HG02852 (cell line): ENCODE measurements around the gene SLC28A3.
A peak's percentile ranks its signal among the peaks of the same experiment; 100 is the strongest.

Experiments used
- ATAC-seq: cut with Tn5 transposase; IDR thresholded peaks from one replicate; pipeline ENCODE4 v1.9.1; 2021; ENCODE audit warnings: mild to moderate bottlenecking, moderate library complexity; ENCODE audit not compliant: unreplicated experiment

SLC28A3 gene

DNA sequence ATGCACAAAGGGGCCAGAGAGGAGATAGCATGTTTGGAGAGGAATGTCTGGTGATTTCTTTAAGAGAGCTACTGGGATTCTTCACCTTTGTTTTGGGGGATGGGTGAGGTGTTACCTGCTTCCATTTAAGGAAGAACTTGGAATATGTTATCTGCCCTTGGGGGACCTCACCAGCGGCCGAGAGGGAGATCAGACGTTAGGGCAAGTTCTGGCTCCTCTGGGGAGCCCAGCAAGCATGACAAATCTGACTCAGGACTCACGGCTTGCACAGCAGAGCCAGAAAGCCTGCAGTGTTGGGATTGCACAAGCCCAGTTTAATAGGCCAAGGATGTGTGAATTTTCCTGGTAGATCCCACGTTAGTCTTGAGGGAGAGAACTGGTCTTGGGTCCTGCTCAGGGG is 40.3 kb downstream of the SLC28A3 start:
- no peak for ATAC-seq

DNA sequence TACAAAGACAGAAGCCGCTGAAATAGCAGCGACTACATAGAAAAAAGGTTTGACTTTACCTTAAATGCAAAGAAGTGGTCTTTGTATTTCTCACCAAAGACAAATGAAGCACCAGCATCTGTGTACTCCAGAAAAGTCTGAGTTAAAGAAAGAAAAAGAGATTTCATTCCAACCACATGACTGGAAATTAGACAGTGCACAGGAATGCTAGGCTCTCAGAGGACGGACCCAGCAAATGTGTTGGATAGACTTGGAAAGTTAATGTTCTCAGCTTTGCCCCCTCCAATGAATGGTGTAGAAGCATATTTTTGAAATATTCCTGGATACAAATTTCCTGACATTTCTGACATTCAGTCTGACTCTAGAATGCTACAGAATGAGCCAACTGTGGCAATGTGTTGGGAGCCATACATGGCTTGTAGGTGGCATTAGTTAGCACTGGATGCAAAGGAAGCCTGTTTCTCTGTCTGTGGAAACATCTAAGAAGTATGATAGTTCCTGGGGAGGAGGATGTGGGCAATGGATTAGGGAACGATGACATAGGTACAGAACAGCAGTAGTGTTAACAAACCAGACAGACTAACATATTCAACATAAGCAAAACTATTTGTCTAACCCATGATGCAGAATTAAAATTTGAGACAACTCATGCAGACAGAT is 43.3 kb downstream of the SLC28A3 start:
- no peak for ATAC-seq

DNA sequence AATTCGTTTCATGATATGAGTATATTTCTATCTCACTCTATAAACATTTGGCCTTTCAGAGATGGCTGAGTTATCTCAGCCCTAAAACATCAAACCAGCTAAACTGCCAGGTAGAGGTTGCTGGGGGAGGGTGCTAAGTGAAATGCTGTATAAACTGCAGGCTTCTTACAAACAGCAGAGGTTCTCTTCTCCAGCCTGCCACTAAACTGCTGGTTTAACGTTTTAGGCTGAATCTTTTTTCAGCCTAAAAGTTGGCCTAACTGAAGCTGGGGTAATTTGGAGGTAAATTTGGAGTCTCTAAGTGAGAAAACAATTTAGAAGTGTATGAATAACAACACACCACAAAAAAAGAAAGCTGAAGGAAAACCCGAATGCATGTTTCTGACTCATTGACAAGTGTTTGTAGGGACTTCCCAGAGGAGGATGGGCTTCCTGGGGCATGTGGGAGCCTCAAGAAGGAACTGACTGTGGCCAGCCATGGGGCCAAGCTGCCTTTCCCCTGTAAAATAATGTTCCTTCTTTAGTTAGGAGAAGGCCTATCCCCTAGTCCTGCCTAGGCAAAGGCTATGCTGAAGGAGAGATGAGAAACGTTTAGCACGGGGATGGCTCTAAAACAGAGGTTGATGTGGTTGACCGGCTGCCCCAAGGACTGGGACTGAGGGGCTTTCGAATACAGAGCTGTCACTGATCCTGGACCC is 44.3 kb downstream of the SLC28A3 start:
- peak; percentile 66 for ATAC-seq

DNA sequence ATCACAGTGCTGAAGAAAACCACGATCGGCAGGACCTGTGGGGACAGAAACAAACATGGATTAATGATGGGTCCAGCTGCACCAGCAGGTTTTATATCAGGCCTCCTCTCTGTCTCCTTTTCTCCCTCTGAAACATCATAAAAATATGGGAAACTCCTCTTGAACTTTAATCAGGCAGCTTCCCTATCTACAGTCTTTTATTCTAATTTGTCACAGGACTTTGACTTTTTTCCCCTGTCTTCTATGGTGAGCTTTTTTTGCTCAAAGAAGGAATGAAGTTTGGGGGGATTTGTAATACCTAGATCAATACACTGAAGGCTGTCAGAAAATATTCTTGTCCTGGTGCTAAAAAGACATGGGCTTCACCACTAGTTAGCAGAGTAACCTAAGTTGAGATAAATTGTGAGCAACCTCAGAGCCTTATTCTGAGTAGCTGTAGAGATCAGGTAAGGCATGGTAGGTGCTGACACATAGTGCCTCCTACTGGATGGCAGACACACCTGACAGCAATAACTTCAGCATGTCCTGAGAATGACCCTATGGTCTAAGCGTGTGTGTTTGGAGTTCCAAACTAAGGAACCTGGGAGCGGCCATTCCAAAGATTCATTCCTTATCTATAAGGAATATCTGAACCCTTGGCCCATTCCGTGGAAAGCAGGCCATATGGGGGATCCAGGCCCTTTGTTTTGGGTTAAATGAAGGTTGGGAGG is 46.2 kb downstream of the SLC28A3 start:
- ATAC-seq, result no peak

DNA sequence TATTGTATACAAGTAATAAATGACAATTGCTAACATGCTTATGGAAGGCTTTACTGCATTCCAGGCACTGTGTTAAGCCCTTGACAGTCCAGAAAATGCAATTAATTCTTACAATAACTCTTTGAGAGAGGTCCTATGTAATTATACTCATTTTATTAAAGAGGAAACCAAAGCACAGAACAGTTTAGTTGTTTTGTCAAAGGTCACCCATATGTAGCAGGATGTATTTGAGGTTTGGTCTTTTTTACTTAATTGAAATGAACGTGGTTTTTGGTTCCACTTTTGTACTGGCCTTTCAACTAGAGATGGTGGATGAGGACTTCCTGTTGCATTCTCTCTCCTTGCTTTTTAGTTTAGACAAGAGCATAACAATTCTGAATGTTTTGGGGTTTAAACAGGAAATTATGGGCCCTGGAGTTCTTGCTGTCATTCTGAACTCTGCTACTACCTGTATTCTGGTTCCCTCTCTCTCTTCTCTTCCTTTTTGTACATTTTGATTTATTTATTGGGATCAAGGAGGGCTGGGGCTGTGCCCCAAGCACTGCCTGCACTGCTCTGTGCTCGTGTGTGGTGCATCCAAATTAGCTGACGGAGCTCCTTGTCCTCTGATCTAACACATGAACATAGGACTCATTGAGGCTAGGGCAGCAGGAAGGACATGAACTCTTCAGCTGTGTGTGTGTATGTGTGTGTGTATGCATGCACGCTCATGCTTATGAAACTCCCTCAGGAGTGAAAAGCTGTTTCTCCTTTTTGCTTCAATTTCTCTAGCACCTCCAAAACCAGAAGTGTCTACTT is 47.4 kb downstream of the SLC28A3 start:
- ATAC-seq, result peak; percentile 54

DNA sequence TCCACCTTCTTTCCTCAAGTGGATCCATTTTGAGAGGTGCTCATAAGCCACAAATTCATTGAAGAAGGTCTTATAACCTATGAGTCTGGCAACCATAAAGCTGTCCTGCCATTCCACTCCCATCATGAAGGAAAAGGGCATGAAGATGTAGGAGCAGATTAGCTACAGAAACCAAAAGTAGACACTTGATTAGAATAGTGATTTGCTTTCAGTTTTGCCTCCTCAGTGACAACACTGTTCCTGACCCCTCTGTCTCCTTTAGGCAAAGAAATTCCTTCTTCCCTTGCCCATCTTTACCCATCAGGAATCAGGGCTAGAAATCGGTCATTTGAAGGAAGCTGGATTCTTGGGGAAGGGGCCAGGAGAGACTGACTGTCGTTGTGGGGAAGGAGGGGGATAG is 55.2 kb downstream of the SLC28A3 start:
- no peak for ATAC-seq

DNA sequence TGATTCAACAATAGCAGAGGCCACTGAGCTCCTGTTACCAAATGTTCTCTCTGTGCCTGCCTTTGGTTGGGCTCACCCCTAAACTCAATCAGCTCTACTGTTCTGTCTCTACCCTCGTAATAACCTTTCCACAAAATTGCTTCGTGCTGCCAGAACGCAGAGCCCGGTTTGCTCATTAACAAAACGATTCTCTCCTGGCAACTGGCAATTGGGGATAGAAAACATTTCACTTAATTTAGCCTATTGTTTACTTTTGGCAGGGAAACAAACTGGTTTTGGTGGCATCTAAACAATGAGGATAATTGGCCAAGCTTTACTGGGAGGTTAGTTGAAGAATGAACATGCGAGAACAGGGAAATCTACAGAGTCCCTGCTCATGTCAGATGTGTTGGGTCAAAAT is 56.6 kb downstream of the SLC28A3 start:
- ATAC-seq, result no peak

DNA sequence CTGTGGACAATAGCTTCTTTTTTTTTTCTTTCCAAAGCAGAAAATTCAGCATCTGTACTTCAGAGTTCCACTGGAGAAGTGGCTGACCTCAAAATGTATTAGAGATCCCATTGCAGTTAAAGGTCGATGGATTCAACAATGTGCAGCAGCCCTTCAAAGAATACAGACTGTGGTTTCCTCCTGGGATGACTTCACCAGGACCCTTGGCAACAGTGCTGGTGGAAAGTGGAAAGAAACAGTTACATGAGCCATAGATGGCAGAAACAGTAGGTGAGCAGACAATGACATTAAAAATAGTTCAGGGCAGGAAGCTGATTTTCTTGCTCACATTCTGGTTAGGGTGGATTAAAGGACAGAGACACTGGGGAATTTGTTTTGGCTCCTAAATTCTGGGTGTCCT is 62.4 kb downstream of the SLC28A3 start:
- ATAC-seq, result no peak

DNA sequence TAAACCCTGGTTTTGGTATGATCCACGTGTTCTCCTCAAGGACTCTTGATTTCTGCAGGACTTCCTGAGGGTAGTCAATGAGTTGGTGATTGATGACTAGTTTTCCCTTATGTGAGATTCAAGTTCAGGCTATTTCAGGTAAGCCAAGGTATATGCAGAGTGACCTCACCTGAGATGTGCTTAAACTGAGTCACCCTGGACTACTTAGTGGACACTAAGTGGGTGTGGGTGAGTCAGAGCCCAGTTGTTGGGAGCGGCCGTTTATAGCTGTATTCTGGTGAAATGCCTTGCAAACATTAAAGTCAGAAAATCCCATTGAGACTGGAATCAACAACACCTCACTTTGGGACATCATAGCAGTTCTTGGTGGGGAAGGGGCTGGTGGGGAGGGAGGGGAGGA is 62.9 kb downstream of the SLC28A3 start:
- ATAC-seq, result no peak

DNA sequence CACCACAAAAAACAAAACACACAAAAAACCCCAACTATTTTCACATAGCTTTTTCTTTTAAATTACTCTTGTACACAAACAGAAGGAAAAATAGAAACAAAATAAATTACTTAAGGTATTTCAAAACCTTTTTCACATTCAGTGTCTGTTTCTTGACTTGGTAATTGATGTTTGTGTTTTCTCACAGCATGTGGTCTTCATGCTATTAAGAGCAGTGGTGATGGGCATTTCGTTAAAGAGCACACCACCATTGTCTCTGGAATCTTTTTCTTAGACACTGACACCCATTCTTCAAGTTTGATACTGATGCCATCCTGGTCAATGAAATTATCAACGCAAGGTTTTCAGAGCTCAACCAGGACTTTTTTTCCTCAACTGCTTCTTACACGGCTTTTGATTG is 63.8 kb downstream of the SLC28A3 start:
- no peak for ATAC-seq

DNA sequence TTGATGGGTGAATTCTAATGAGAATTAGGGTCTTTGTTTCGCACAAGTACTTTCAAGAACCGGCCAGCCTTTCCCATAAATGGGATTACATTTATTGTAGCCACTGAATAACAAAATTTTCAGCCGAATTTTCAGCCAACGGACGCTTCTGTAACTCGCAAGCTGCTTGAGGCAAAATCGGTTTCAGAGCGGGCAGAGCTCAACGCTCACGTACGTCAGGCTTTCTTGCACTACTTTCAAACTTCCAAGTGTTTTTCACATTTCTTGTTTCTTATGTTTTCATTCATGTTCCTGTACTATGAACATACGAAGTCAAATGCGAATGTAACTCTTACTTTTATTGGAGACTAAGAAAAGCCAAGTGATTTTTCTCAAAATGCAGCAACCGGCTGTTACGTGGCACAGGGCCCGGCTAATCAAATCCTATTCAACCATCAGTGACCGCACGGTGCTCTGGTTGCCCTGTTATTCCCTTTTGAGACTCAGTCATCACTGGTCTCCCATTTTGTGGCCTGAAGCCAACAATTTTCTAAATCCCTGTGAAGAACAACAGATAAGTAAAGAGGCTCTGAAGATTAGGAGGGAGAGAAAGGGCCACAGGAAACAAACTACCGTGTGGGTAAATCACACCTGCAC is 68.5 kb downstream of the SLC28A3 start:
- no peak for ATAC-seq

DNA sequence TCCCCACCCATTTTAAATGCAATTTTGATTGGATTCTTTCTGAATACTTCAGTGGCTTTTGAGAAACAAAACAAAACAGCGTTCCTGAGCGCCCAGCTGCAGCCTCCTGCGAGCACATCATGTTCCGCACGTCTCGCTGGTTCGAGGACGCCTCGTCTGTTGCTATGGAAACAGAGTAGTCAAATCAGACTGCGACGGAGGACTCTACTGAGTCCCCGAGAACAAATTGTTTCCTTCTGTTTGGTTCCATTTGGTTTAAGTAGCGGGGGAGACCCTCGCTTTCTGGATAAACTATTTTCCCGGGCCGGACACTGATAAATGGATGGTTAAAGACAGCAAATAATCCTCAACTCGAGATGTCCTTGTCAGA is 69.0 kb downstream of the SLC28A3 start:
- ATAC-seq, result peak; percentile 96

DNA sequence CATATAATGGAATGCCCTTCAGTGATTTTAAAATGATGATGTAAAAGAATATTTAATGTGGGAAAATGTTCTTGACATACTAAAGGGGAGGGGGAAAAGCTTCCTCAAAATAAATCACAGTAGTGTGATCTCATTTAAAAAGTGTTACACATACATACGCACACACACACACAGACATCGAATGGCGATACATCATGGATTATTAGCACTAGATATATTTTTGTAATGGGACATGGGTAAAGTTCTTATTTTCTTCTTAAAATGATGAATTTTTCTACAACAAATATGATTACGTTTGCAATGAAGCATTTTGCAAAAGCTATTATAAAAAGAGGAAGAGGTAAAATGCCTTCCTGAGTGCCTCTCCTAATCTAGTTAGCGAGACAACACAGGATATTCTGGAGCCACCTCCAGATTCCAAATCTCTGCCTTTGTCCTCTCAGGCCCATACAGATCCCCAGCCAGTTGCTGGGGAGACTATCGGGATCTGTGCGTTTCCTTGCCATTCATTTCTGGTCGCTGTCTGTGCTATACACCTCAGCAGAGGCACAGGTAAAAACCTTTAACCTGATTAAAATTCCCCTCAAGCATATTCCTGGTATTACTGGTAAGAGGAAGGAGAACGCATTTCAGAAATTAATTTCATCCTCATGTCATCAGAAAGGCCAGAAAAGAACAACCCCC is 69.6 kb downstream of the SLC28A3 start:
- ATAC-seq, result no peak

DNA sequence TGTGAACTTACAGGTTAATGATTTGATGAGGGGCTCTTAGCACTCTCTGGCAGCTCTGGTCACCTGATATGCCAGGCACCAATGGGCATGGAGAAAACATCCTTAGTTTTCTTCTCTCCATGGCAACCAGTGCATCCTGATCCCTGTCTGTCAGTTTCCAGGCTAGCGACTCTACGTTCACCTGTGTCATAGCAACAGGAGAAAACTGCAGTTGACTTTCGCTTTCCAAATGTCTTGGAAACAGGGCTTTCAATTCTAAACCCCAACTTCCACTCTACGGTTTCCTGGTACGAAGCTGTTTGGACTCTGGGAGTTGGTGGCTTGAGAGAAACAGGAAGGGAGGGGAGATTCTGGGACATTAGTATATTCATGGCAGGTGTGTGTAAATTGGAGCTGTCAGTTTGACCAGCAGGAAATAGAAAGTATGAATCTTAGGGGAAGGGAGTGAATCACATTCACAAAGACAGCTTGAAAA is 74.4 kb downstream of the SLC28A3 start:
- peak; percentile 43 for ATAC-seq

DNA sequence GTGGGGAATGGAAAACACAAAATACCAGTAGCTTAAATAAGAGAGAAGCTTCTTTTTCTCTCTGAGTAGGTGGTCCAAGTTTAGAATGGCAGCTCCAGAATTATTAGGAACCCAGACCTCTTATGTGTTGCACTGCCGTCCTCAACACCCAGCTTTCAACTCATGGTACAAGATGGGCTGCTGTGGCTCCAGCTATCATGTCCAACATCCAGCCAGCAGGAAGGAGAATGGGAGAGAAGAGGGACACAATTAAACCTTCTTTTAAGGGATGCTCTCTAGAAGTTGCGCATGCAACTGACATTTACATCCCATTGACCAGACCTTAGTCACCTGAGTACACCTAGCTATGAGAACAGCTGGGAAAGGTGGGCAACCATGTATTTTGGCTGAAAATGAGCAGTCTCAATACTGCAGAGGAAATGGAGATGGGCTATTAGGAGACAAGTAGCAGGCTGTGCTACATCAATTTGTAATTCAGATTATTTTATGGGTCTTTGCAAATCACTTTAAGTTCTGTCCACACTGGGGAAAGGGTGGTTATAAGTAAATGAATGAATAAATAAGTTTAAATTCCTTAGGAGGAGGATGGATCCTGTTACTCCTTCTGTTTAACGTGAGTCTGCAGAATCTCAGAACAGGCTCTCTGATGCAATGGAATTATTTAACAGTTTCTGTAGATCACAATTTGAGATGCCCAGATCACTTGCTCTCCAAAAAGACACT is 76.1 kb downstream of the SLC28A3 start:
- ATAC-seq, result no peak

DNA sequence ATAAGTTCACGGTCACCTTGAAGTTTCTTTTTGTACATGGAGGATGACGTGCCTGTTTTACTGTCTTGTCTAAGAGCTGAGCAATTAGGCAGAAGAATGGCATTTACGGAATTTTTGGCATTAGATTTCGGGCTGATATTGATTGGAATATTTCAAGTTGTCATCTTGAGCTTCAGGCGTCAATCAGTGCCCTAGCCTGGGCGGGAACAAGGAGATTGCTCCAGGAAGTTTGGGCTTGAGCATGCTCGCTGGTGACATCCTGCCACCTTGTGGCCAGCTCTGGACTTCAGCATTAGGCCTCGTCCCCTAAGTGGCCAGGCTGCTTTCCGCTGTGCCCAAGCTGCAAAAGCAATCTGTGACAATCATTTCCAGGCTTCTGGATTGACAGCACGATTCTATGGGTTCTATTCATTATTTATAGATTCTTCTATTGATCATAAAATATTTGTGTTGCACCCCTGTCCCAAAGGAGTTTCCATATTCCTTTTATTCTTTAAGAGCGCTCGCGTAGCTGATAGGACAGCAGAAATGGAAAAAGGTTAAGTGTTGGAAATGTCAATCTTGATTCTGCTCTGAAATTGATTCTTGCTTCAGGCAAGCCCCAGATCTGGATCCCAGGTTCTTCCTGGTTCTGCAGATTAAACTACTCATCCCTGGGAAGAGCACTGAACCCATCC is 79.3 kb downstream of the SLC28A3 start:
- peak; percentile 86 for ATAC-seq

DNA sequence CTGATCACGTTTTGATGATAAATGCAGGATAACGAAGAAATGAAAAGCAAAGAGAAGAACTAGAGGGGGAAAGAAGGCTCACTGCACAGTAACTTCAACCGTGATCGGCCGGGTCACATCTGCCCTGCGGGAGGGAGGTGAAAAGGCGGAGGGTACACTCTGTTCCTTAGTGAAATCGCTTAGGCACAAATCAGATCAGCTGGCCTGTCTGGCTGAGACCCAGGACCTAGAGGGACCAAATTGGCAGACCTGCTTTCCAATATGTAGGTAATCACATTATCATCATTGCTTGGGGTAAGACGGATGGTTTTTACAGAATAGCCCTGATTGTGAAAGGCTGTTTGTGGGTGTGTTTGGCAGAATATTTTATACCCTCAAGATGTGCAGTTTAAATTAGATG is 82.2 kb downstream of the SLC28A3 start:
- ATAC-seq, result no peak

DNA sequence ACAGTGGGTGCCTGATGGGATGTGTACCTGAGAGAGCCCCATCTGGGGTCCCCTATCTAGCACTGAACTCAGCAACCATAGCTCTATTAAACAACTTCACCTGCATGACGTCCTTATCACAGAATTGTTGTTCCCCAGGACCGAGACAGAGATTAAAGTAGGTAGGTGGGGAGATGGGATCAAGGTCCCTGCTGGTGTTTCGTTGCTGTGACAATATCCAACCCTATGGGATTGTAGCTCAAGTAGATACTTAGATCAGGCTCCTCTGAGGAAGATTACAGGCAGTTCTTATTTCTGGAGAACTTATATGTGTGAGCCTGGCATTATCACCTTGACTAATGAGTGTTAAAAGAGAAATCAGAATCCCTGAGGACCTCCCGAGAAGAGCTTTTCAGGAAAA is 84.9 kb downstream of the SLC28A3 start:
- no peak for ATAC-seq

DNA sequence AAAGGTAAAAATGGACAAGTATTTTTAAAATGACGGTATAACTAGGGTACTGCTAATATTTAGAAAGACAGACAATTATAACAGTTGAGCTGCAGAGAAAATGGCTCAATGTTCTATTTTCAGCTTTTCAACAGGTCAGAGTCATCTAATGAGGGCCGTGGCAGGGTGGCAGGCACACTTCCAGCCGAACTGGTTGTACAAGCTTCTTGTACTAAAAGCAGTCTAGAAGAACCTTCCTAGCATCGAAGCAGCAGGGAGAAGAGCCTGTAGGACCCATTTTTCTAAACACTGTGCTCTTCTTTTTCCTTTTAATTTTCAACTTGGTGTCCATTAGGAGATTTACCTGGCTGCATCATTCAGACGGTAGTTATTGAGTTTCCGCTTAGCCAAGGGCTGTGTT is 85.6 kb downstream of the SLC28A3 start:
- ATAC-seq, result no peak
